H4 (cell line): ENCODE measurements around the gene GSTM3. TPM values are rescaled to one million over a fixed set of nuclear protein-coding genes. Genes with fewer than 3 reads are reported as not detected.
A peak's percentile ranks its signal among the peaks of the same experiment; 100 is the strongest.
"Not testable (repeated sequence)": the region's sequence is repeated elsewhere in the genome, so short reads cannot be mapped to it uniquely, and the experiment has no call there.

Experiments
- DNase-seq: peaks from one replicate; pipeline ENCODE4 v3.0.0-alpha.2; 2015; ENCODE audit warnings: low spot score
- total RNA-seq: library from RNA; depleted of rRNA; stranded (reverse); fragments of >200 nt; shearing (Covaris generic); gene quantifications from 2 replicates; pipeline ENCODE4 v1.2.3, GENCODE V29; 2014

GSTM3 gene
- total RNA-seq, 1 experiment from 2014 or later, result 228 TPM

- no peak for DNase-seq
These were observed 34.6 kb upstream of the GSTM3 start for GRCh38 chr1:109775398-109775797.

- DNase-seq, result no peak
These were observed 33.2 kb upstream of the GSTM3 start for GRCh38 chr1:109773900-109774485.

GRCh38 chr1:109773203-109773899, 32.5 kb upstream of the GSTM3 start:
- peak; percentile 89 for DNase-seq

- no peak for DNase-seq
These were observed 31.9 kb upstream of the GSTM3 start for GRCh38 chr1:109772658-109773202.

DNA sequence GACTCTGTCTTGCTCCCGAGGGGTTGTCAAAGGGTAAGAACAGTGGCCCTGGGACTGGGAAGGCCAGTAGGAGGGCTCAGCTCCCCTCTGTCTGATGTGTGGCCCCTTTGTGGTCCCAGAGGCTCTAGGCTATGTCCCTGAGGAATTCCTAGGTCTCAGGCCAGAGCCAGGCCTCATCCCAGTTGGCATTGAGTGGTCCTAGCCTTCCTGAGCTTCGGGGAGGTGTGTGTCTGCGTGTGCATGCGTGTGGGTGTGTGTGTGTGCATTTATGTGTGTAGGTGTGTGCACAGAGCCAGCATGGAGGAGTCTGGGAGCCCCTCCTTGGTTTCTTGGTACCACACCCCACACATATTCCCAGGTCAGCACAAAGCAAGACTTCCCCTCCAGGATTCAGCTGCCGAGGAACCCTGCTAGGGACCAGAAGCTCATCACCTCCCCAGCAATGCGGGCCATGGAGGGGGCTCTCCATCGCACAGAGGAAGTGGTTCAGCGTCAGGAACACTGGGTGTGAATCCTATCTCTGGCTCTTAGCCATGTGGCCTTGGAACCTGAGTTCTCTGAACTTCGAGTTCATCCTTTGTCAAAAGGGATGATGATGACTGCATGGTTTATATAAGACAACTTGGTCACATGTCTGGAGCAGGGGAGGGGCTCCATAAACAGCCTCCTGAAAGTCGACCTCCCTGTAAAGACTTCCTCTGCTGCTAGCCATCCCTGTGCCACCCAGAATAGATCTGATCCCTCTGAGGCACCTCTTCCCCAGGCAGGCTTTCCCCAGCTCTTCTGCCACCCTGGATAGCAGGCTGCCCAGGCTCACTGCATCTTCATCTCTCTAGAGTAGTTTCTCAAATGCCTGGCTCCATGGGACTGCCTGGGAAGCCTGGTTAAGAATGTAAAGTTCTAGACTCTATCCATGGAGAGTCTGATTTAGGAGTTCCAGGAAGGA, 31.1 kb upstream of the GSTM3 start:
- no peak for DNase-seq

DNA sequence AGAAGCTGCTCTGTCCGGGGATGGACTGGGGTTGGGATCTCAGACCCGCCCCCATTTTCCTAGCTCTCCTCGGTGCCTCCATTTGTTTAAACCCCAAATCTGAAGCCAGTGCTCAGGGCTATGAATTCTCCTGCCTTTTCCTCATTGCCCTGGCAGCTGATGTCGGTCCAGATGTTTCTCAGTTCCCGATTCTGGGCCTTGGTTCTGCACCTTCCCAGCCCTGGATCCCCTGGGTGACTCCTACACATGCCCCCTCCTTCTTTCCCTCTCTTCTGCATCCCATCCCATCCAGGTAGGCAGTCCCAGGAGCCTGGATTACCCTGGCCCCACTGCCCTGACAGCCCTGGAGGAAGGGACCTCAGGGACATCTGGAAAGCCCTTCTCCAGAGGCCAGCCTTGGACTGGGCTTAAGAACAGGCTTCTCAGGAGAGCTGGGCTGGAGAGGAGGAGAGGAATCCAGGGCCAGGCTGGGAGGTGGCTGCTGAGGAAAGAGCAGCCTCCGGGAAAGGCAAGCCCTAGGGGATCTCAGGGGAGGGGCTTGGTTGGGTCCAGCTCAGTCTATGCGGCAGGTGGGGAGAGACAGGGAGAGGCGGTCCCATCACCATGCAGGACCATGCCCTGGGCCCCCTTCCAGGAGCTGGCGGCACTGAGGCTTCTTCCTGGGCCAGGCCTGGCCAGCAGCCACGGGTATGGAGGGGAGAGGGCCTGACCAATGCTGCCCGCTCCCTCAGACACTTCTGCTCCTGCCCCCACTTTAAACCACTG, 29.7 kb upstream of the GSTM3 start:
- DNase-seq, result no peak

GRCh38 chr1:109769330-109770078, 28.7 kb upstream of the GSTM3 start:
- DNase-seq, result no peak

DNA sequence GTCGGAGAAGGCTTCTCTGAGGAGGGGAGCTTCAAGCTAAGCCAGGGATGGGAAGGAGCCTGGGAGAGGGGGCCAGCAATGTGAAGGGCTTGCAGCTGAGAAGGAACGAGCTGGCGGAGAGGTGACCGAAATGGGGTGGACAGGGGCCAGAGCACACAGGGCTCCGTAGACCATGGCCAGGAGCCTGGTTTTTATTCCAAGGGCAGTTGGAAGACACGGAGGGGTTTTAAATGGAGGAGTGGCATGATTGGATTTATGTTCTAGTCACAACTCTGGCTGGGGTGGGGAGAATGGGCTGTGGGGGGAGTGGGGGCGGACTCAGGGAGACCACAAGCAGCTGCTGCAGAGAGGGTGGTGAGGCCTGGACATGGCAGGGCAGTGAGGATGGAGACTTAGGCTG, 28.0 kb upstream of the GSTM3 start:
- DNase-seq, result no peak

- DNase-seq, result no peak
These were observed 27.5 kb upstream of the GSTM3 start for GRCh38 chr1:109768335-109768650.

DNA sequence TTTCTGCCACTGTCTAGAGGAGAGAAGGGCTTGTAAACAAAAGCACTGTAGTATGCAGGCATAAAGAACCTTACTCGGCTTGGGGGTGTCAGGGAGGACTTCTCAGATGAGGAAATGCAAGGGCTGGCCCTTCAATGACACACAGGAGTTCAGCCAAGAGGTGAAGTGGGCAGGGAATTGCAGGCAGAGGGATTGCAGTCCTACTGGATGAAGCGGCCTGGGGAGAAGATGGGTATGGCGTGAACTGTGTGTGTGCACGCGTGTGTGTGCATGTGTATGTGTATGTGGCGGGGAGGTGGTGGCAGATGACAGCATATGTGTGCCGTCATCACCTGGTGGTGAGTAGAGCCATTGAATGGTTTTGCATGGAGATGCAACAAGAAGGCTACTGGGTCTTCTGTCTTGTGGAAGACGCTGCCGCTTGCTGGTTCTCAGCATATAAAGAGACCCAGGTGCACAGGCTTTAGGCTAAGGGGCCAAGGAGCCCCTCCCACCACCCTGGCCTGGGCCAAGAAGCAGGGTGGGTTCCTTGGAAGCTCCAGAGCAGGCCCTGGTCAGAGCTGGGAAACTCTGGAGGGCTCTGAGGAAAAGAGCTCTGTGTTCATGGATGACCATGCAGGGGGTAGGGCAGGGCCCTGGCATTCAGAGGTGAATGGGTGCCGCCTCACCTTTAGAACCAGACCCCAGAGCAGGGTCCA, 26.9 kb upstream of the GSTM3 start:
- DNase-seq, result no peak

DNA sequence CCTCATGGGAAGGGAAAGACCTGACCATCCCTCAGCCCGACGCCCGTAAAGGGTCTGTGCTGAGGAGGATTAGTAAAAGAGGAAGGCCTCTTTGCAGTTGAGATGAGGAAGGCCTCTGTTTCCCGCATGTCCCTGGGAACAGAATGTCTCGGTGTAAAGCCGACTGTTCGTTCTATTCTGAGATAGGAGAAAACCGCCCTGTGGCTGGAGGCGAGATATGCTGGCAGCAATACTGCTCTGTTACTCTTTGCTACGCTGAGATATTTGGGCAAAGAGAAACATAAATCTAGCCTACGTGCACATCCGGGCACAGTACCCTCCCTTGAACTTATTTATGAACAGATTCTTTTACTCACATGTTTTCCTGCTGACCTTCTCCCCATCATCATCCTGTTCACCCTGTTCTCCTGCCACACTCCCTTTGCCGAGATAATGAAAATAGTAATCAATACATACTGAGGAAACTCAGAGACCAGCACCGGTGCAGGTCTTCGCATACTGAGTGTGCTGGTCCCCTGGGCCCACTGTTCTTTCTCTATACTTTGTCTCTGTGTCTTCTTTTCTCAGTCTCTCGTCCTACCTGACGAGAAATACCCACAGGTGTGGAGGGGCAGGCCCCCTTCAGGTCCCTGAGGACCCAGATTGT, 26.3 kb upstream of the GSTM3 start:
- not testable (repeated sequence) for DNase-seq

GRCh38 chr1:109765896-109766615, 25.2 kb upstream of the GSTM3 start:
- DNase-seq, result no peak

- DNase-seq, result no peak
These were observed 24.6 kb upstream of the GSTM3 start for GRCh38 chr1:109765483-109765815.

GRCh38 chr1:109764561-109765482, 24.0 kb upstream of the GSTM3 start:
- DNase-seq, result no peak

DNA sequence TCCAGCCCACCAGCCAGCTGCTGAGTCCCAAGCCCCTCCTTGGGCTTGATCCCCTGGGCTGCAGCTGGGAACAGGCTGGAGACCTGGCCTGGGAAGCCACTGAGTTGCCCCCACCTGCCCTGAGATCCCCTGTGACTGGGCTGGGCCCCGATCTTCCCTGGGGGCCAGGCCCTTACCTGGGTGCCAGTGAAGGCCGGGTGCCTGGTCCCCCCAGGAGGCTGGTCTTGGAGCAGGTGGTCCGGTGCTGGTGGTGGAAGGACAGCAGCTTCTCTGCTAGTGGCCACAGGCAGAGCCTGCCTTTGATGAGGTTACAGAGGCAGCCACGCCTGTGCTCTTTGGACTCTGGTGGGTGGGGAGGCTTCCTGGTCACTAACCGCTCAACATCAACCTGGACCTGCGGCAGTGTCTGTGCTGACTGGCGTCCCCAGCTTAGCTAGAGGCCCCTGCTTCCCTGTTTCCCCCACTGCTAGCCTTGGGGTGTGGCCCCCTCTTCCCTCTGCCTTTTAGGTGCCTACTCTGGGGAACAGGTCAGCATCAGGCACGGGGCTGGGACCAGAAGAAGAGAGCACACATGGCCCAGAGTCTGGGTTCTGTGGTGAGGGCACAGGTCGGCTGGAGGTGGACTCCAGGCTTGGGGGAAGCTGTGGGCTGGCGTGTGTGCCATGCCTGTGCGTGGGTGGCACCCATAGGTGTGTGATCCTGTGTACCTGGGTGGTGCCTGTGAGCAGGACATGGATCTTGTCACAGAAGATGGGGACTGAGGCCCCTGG, 23.0 kb upstream of the GSTM3 start, which contains the start of gene EPS8L3:
EPS8L3 (minus strand) TSS at position 278 of the 770 bp plus-strand sequence. CDS start 2,174 bp downstream, outside the sequence.
- no peak for DNase-seq

DNA sequence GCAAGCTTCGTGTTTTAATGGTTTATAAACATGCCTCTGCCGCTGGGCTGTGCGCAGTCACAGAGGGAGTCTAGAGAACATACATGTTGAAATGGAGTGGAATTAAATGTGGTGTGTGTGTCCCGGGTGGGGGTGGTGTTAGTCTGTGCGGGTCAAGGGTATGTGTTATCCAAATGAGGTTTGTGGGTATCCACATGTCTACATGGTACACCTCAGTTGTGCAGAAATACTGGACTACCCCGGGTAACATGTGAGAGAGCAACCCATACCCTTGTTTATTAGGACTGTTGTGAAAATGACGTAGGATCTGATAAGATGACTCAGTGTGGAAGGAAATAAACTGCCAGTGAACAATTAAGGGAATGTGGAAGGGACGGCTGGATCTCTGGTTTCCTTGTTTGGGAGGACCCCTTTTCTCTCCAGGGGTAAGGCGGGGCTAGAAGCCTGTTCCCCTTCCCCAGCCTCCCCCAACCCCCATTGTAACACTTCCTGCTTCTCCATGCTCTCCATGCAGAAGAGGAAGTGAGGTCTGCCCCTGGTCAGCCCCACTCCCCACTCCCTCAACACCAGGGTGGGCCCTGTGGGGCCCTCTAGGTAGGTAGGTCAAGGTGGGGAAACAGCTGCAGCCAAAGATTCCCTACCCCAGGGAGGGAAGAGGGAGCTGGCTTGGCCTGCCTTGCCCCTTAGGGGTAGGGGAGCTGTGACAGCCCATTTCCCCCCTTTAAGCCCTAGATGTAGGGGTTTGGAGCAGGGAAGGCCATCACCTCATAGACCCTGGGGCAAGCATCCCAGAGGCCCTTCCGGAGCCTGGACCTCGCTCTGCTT, 22.2 kb upstream of the GSTM3 start:
- DNase-seq, result peak; percentile 82
